NCI-H748 treated with DMSO at 0.1 percent for 48 hours (cell line): Measurements from ENCODE around the gene RASEF.
A peak's percentile ranks its signal among the peaks of the same experiment; 100 is the strongest.
"Not testable (repeated sequence)": the region's sequence is repeated elsewhere in the genome, so short reads cannot be mapped to it uniquely, and the experiment has no call there.

ENCODE experiments used
- DNase-seq: peaks from one replicate; lab custom pipeline; 2025; lab: John Stamatoyannopoulos, UW

The RASEF gene

GRCh38 chr9:83062651-83063527 is at the start of gene RASEF:
RASEF (minus strand) TSS chr9:83063142; CDS start chr9:83062867, 275 bp downstream.
- peak; percentile 27 for DNase-seq

- DNase-seq = no peak
Observed at GRCh38 chr9:83111169-83111568, 48.2 kb upstream of the RASEF start.

GRCh38 chr9:83109296-83109695 is 46.4 kb upstream of the RASEF start:
- no peak for DNase-seq

GRCh38 chr9:83108208-83108607 is 45.3 kb upstream of the RASEF start:
- DNase-seq = no peak

- no peak for DNase-seq
Observed at GRCh38 chr9:83106772-83107171, 43.8 kb upstream of the RASEF start.

GRCh38 chr9:83106263-83106662 is 43.3 kb upstream of the RASEF start:
- DNase-seq = no peak

- DNase-seq = no peak
Observed at GRCh38 chr9:83097633-83098032, 34.7 kb upstream of the RASEF start.

- not testable (repeated sequence) for DNase-seq
Observed at GRCh38 chr9:83093311-83093710, 30.4 kb upstream of the RASEF start.

- peak; percentile 58 for DNase-seq
Observed at GRCh38 chr9:83081846-83082245, 18.9 kb upstream of the RASEF start.

- no peak for DNase-seq
Observed at GRCh38 chr9:83081010-83081409, 18.1 kb upstream of the RASEF start.

- DNase-seq = not testable (repeated sequence)
Observed at GRCh38 chr9:83075932-83076331, 13.0 kb upstream of the RASEF start.

GRCh38 chr9:83072498-83072897 is 9.6 kb upstream of the RASEF start:
- not testable (repeated sequence) for DNase-seq

GRCh38 chr9:83071626-83072025 is 8.7 kb upstream of the RASEF start:
- DNase-seq = no peak

- no peak for DNase-seq
Observed at GRCh38 chr9:83070261-83070660, 7.3 kb upstream of the RASEF start.

GRCh38 chr9:83069651-83070050 is 6.7 kb upstream of the RASEF start:
- DNase-seq = no peak

- no peak for DNase-seq
Observed at GRCh38 chr9:83068414-83068813, 5.5 kb upstream of the RASEF start.

- no peak for DNase-seq
Observed at GRCh38 chr9:83067579-83067978, 4.6 kb upstream of the RASEF start.

- no peak for DNase-seq
Observed at GRCh38 chr9:83066771-83067170, 3.8 kb upstream of the RASEF start.

GRCh38 chr9:83065233-83065632 is 2.3 kb upstream of the RASEF start:
- no peak for DNase-seq

- peak; percentile 13 for DNase-seq
Observed at GRCh38 chr9:83061990-83062650, 822 bp downstream of the RASEF start.

GRCh38 chr9:83061036-83061435 is 1.9 kb downstream of the RASEF start:
- DNase-seq = peak; percentile 55

GRCh38 chr9:83060556-83060955 is 2.4 kb downstream of the RASEF start:
- DNase-seq = peak; percentile 97

GRCh38 chr9:83059417-83059816 is 3.5 kb downstream of the RASEF start:
- DNase-seq = no peak
